NCI-H1105 treated with DMSO at 0.1 percent for 48 hours (cell line): ENCODE data around the gene SREBF2.
"Not testable (repeated sequence)": the region's sequence is repeated elsewhere in the genome, so short reads cannot be mapped to it uniquely, and the experiment has no call there.

ENCODE experiments used
- DNase-seq: peaks from one replicate; lab custom pipeline; 2025; lab: John Stamatoyannopoulos, UW

The SREBF2 gene

DNA sequence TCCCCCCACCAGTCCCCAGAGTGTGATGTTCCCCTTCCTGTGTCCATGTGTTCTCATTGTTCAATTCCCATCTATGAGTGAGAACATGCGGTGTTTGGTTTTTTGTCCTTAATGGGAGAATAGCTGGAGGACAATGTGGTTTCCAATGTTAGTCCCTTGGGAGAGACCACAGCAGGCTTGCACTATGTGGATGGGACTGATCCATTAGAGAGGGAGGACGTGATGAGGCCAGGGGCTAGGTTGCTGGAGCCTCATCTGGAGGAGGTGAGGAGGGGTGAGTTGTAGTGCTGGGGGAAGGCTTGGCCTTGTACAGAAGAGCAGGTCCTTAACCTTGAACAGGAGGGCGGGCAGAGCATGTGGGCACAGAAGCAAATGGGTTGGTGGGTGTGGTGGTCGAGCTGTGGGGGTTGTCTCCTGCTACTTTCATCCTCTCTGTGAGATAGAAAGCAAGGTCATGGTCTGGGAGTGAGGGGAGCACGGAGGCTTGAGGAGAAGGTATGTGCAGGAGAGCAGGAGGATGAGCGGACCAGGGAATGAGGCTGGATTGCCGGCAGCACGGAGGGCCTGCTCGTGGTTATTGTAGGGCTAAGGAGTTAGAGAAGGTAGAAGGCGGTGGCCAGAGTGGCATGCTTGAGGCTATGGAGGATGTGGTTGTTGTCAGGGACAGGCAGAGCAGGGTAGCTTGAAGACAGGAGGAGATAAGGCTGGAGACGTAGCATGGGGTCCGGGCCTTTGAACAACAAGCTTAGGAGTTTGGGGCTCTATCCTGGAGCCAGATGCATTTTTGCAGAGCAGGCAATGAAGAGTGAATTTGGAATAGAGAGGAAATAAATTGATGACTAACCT is 11.2 kb upstream of the SREBF2 start:
- DNase-seq, result no peak

DNA sequence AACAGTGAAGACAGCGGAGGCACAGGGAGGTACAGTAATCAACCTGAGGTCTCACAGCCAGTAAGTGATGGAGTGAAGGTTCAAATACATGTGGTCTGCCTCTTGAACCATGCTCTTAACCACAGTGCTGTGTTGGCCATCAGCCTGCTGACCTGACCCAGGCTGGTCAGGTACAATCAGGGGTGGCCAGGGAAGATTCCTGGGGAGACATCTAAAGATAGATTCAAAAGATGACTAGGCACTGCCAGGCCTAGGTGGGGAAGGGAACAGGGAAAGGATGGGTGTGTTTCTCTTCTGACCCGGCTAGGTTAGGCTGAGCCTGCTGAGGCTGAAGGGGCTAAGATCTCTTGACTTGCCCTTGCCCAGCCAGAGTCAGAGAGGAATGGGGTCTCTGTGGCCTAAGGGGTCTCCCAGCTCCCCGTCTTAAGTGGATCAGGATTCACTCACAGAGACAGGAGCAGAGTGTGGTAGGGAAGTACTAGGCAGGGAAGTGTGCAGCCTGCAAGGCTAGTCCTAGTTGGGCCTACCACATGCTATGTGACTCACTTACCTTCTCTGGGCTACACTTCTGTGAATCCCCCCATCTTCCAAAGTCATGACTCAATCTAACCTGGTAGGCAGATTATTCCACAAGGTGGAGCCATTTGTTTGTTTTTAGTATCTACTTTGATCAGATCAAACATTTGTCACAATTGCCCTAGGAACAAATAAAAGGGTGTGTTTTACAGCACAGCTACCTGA is 10.4 kb upstream of the SREBF2 start:
- DNase-seq, result peak; percentile 58

DNA sequence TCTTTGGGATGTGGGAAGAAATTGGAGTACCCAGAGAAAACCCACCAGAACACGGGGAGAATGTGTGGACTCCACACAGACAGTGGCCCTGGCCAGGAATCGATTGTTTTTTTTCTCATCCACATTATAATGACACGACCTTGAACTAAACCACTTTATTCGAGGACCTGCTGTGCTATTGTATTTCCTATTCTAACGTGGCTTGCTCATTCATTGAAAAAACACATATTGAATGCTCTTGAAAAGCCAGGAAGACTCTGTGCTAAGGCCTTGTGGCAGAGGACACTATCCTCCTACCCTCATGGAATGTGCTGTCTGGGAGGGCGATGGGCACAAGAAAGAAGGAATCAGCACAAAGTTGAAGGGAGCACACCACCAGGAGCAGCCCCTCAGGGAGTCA is 9.1 kb upstream of the SREBF2 start:
- no peak for DNase-seq

DNA sequence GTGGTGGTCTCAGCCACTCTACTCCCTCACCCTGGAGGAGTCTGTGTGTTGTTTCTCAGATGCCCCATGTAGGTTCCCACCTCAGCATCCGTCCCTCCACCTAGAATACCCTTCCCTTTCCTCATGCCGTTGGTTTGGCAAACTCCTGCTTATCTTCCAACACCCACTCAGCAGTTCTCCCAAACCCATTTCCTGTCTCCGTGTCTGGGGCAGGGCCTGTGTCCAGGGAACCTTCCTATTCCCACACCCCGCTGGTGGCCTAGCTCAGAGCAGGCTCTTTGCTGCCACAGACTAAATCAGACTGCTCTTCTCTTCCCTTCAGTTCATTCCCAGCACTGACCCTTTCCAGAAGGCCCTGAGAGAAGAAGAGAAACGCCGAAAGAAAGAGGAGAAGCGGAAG is 7.5 kb upstream of the SREBF2 start:
- DNase-seq, result no peak

DNA sequence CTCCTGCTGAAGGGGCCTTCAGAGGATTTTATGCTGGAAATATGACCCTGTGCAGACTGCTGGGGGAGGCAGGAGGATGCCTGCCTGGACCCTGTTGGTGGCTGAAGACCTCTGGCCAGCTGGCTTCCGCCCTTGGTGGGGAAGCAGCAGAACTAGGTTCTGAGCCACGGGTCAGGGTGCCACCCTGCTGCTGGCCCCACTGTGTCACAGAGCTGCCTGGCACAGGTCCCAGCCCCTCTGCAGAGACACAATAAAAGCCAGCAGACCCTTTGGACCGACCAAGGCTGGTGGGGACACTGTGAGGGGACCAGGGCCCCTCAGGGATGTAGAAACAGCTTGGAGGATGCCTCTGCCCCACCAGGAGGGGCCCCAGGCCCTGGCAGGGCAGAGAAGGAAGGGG is 6.9 kb upstream of the SREBF2 start:
- DNase-seq, result no peak

DNA sequence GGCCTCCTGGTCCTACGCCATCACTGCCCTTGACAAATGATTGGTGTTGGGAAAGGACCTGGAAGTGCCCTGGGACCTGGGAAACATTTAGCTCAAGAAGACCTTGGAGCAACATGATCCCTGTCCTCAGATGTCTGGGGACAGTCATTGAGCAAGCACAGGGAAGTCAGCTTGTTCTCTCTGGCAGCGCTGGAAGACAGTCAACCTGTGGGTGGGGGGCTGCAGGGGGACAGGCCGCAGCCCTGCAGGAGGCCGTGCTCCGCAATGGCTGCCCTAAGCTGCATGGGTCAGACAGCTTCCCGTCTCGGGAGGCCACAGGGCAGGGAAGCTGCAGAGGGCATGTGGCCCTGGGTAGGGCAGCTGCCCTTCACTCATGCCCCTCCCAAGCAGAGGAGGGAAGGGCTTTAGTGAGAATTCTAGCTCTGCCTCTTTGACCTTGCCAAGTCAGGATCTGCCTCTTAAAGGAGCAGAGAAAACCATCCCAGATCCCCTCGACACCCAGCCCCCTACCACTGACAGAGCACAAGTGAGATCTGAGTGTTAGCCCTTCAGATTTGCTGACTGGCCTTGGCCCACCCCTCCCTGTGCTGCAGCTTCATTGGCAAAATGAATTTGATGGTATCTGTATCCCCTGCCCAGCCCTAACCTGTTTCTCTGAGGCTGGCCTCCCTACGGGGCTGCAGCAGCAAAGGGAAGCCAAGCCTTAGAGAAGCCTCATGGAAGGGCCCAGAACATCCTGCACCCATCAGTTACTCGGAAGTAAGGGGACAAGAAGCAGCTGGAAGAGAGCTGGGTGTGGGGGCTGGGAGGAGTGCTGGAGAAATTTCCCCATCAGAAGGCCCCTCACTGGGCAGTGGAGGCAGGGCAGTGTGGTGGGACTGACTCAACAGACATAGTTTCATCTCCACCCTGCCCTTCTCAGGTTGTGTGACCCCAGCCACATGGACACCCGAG is 6.2 kb upstream of the SREBF2 start:
- no peak for DNase-seq

DNA sequence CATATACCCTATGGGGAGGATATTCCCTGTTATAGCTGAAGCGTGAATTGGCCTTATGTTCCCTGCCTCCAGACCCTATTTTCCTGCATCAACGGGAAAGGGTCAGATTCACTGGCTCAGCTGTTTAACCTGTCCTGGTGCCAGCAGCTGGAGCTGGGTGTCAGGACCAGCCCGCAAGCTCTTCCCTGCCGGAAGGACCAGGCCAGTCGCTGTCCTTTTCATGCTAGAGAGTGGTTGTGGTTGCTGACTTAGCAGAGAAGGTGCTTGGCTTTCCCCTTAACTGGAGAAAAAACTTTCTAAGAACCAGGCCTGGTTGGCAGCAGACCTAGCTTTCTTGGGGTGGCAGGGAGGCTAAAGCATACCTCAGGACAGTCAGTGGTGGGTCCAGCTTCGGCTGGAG is 5.2 kb upstream of the SREBF2 start:
- DNase-seq, result no peak

DNA sequence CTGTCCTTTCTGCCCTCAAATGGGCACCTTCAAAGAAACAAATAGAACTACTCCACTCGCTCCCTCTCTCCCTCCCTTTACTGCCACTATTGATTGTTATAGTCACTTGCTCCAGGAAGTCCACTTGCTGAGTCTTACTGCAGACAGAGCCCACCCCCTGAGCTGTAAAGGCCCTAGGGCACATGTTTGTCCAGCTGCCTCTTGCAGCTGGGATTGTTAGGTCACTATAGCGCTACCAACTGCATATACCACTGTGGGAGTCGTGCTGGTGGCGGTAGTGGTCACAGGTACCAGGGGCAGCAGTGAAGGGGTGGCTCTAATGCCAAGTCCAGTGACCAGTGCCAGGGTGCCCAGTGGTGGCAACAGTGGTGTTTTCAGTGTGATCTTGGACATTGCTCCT is 4.4 kb upstream of the SREBF2 start:
- DNase-seq, result no peak

DNA sequence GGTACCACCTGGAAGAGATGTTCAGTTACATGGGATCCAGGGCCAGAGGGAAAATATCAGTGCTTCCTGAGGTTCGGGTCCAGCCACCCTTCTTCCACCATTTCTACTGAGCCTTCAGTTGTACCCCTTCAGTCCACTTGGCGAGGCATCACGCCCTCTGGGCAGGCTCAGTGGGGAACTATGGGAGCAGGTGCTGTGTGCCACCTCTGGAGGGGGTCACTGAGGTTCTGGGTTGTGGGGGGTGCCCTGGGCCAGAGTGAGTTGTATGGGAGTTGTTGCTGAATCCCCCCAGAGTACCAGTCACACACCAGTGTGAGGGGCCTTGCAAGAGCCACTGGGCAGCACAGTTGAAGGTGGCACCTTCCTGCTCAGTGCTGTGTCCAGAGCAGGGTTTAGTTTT is 2.7 kb upstream of the SREBF2 start:
- no peak for DNase-seq

DNA sequence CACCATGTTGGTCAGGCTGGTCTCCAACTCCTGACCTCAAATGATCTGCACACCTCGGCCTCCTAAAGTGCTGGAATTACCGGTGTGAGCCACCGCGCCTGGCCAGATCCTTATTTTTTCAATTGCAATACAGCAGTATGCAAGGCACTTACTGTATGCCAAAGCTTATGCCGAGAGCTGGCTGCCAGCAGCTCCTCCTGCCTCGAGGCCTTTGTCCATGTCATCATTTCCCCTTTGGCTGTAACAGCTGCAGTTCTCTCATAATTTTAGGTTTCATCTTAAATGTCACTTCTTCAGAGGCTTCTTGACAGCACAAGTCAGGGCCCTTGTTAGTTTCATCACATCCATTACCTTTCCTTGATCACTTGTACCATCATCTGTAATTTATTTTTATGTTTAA is 1.5 kb upstream of the SREBF2 start:
- no peak for DNase-seq

DNA sequence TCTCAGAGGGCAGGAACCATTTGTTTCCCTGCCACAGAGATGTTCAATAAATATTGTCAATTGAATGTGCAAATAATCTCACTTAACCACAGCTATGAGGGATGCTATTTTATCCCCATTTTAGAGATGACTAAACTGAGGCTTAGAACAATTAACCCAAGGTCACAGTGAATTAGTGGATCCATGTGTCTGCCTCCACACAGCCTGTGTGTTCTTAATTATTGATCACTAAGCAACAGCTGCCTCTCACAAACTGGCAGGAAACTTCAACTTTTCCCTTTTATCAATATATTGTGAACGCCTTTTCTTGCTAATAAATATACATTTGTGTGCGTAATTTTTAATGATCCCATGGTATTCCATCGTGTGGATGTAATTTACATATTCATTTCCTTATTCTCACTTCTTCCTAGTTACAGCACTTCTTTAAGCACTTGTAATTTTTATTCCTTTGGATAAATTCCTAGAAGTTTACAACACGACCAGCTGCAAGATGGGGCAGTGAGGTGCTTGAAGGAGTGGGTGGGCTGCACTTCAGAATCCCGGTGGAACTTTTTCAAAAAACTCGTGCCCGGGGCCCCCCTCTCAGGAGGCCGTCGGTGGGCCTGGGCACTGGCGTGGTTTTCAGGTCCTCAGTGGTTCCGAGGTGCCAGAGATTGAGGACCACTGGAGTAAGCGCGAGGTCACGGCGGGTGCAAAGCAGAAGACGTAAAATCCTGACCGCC is 915 bp upstream of the SREBF2 start:
- no peak for DNase-seq

DNA sequence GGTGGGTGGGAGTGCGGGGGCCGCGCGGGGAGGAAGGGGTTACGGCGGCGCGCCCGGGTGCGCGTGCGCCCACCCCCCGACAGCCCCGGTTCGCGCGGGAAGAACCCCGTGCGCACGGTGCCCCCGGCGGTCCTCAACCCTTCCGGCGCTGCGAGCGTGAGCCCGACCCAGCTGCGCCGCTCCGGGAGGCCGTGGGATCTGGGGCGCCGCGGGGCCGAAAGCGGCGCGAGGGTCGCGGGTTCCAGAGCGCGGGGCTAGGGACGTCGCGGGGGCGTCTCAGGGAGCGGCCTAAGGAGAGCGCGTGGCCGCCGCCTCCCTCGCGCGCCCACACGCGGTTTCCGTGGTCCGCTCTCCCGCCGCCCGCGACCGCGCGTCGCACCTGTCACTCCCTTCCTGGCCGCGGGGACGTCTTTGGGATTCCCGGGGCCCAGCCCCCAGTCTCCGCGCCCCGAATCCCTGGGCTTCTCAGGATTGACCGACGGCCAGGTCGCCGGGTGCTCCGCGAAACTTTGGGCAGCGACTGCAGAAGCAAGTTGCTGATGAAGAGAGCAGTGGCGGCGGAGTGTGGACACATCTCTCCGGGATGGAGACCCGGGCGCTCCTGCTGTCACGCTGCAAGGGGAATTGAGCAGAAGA is 582 bp downstream of the SREBF2 start:
- DNase-seq, result no peak

DNA sequence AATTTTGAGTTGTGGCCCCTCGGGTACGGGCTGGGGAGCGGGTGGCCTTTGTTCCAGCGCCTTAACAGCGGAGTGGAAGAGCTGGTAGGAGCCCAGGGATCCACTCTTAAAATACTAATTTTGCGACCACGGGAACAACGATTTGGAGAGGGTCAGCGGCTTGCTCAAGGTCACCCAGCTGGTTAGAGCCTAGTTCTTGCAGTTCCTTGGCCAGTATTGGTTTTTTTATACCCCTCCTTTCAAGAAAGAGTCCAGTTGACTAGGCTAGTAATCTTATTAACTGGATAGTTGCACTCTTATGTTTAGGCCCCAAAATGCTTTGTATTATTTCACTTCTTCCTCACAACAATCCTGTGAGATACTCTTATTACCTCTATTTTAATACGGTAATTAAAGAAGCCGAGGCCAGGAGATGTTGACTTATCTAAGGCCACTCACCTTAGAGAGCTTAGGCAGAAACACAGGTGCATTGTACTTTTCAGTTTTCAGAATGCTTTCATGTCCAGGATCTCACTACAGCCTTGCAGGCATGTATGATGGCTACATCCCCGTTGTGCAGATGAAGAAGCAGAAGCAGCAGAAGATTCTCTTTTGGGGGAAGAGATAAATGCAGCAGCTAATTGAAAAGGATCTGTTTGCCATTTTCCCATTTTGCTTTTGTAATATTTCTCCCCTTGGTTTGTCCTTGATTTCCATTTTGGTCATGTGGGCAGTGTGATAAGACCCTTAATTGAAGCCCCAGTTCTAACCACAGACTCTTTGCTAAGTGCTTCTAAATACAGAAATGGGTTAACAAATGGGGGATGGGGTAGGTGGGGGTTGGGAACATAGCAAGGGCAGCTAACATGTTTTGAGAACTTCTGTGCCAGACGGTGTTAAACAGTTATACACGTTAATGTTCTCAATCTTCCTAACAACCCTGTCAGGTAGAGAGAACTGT is 1.4 kb downstream of the SREBF2 start:
- peak; percentile 9 for DNase-seq

DNA sequence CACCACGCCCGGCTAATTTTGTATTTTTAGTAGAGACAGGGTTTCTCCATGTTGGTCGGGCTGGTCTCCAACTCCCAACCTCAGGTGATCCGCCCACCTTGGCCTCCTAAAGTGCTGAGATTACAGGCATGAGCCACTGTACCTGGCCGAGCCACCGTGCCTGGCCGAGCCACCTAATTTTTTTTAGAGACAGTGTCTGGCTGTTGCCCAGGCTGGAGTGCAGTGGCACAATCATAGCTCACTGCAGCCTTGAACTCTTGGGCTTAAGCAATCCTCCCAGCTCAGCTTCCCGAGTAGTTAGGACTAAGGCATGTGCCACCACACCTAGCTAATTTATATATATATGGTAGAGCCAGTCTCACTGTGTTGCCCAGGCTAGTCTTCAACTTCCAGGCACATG is 2.6 kb downstream of the SREBF2 start:
- not testable (repeated sequence) for DNase-seq

DNA sequence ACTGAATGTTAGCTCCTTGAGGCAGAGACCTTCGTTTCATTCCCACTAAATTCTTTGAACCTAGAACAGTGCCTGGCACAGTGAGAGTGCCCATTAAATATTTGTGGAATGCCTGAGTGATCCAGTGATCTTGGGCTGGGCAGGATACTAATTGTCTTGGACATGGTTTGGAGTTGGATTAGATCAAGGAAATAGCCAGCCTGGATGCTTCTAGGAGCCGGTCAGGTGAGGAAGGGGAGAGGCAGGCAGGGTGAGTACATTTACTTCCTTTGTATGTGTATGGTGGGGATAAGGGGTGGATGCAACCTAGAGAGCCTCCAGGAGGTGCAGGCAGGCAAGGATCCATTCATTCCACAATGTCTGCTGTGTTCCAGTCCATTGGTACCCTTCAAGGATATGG is 3.6 kb downstream of the SREBF2 start:
- DNase-seq, result no peak

DNA sequence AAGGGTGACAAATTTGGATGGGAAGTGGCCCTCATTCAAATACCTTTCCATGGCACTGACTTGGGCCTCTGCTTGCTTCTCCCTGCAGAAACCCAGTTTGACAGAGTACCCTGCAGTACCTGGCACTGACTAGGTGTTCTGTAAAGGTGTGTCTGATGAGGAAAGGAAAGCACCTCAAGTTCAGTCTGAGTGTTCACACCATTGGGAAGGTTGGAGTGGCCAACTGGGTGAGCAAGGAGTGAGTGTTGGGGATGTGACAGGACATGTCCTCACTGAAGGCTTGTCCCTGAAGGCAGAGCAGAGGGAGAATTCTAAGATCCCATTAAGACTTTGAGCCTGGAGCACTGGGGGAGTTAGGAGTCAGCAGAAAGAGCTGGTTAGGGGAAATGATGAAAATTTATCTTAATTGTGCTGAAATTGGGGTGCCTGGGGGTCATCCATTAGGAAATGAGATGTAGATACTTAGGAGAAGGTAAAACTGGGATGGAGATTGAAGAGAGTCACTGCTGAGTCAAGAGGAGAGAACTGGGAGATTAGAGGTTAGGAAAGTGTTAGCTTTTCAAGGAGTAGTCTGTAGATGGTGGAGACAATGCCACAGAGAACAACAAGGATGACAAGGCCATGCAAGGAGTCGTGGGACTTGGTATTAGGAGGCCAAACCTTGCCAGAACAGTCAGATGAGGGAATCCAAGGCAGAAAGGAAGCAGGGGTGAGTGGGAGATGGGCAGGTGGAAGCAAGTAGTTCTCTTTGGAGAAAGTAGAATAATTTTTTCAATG is 6.1 kb downstream of the SREBF2 start:
- DNase-seq, result no peak

DNA sequence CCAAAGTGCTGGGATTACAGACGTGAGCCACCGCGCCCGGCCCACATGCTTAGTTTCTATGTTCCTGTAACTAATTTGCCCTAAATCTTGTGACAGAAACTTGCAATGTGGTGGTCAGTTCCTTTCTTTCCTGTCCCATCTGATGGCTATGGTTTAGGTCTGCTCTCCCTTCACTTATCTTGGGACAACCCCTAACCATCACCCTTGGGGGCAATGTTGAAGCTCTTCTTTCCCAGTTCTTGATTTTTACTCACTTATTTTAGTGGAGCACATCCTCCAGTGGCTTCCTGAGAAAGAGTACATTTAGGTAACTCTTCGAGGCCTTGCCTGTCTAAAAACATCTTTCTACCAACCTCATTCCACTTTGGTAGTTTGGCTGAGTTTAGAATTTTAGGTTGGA is 7.3 kb downstream of the SREBF2 start:
- DNase-seq, result no peak

DNA sequence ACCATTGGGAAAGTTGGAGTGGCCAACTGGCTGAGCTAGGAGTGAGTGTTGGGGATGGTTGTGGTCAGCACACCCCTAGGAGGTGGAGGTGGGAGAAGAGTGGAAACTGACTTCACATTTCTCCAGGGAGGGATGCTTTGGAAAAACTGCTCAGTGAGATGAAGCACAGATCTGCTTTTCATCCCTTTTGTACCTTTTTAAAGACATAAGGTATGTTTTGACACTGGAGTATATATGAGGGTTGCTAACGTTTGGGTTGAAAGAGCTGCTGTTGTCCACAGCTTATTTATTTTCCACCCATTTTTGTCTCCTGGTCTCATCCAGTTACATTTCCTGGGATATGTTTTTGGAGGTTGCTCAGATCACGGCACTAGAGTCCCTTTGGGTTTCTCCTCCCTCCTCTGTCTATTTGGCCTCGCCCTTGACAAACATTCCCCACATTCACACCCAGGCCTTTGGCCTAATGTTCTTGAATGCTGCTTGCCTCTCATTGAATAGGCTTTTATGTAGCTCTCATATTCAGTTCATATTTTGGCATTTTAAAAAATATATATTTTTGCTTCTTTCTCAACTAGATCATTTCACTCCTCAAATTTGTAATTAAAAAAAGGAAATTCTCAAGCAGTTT is 8.3 kb downstream of the SREBF2 start:
- DNase-seq, result no peak
